SK-N-SH (cell line): ENCODE measurements around the gene PXDN.

Experiments
- ELF1 ChIP-seq: IDR thresholded peaks from 2 replicates; pipeline ENCODE4 v1.4.0; 2012
- EP300 ChIP-seq, 2 experiments: IDR thresholded peaks; 2 replicates each; pipeline versions ENCODE4 v1.4.0 to v1.6.1; 2012; ENCODE audit warnings: borderline replicate concordance in 1 of 2, low read depth in 1 of 2, low read length in 1 of 2
- EZH2phosphoT487 ChIP-seq: fragments of 200-600 bp; sonication (generic); IDR thresholded peaks from 2 replicates; pipeline ENCODE4 v1.6.1; 2017; ENCODE audit warnings: low read depth, mixed run types, mild to moderate bottlenecking, antibody characterized with exemption, moderate library complexity, borderline replicate concordance
- JUND ChIP-seq: IDR thresholded peaks from 2 replicates; pipeline ENCODE4 v1.4.0; 2012
- MXI1 ChIP-seq: IDR thresholded peaks from 2 replicates; pipeline ENCODE4 v1.6.1; 2012; ENCODE audit warnings: mild to moderate bottlenecking, low read depth, low read length, improper control_type of control experiment
- NFIC ChIP-seq: IDR thresholded peaks from 2 replicates; pipeline ENCODE4 v1.4.0; 2012; ENCODE audit warnings: borderline replicate concordance
- POLR2AphosphoS5 ChIP-seq: IDR thresholded peaks from 2 replicates; pipeline ENCODE4 v1.6.1; 2012; ENCODE audit warnings: low read depth, low read length
- RFX5 ChIP-seq: IDR thresholded peaks from 2 replicates; pipeline ENCODE4 v1.6.1; 2012; ENCODE audit warnings: mild to moderate bottlenecking, improper control_type of control experiment, low read length
- RXRA ChIP-seq: IDR thresholded peaks from 2 replicates; pipeline ENCODE4 v1.4.0; 2012; ENCODE audit warnings: low read depth, mild to moderate bottlenecking, borderline replicate concordance
- SMC3 ChIP-seq: IDR thresholded peaks from 2 replicates; pipeline ENCODE4 v1.6.1; 2012; ENCODE audit warnings: low read depth, low read length, improper control_type of control experiment
- TF ChIP-seq, protein P1 (sequence below): fragments of 200-600 bp; sonication (generic); IDR thresholded peaks from 2 replicates; pipeline ENCODE4 v1.6.1; 2017; ENCODE audit warnings: antibody characterized with exemption, mild to moderate bottlenecking, moderate library complexity
- TF ChIP-seq, protein P2 (sequence below): IDR thresholded peaks from 2 replicates; pipeline ENCODE4 v1.6.1; 2012; ENCODE audit warnings: mild to moderate bottlenecking, low read depth, low read length, moderate library complexity
- TF ChIP-seq, protein P3 (sequence below): fragments of 150-350 bp; IDR thresholded peaks from 2 replicates; pipeline ENCODE4 v1.6.1; 2017; ENCODE audit warnings: antibody characterized with exemption, low read length, low read depth, borderline replicate concordance

DNA sequence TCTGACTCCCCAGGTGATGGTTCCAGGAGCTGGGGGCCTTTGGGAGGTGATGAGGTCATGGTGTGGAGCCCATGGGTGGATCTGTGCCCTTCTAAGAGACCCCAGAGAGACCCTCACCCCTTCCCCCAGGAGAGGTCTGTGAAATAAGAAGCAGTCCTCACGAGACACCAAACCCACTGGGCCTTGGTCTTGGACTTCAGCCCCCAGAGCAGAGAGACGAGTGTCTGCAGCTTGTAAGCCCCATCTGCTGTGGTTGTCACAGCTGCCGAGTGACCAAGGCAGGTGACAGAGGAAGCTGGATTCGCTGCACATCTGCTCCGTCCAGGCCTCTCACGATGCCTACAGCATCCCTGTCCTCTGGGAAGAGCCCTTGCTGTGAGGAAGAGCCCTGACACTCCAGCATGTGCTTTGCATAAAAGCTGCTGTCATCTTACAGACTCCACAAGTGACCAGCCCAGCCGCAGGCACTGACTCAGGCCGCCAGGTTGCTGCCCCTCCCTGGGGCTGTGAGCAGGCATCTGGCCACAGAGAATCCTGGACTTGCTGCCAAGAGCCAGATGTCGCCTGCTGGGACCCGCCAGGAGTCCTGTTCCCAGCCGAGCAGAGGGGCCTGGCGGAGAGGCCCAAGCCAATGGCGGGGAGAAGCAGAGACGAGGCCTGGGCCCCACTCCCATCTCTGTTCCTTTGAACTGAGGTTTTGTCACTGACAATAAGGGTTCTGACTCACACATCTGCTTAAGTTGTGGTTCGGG, 150.8 kb downstream of the PXDN start:
- TF ChIP-seq POLR2AphosphoS5, result peak; percentile 75
- TF ChIP-seq, protein P1, sequence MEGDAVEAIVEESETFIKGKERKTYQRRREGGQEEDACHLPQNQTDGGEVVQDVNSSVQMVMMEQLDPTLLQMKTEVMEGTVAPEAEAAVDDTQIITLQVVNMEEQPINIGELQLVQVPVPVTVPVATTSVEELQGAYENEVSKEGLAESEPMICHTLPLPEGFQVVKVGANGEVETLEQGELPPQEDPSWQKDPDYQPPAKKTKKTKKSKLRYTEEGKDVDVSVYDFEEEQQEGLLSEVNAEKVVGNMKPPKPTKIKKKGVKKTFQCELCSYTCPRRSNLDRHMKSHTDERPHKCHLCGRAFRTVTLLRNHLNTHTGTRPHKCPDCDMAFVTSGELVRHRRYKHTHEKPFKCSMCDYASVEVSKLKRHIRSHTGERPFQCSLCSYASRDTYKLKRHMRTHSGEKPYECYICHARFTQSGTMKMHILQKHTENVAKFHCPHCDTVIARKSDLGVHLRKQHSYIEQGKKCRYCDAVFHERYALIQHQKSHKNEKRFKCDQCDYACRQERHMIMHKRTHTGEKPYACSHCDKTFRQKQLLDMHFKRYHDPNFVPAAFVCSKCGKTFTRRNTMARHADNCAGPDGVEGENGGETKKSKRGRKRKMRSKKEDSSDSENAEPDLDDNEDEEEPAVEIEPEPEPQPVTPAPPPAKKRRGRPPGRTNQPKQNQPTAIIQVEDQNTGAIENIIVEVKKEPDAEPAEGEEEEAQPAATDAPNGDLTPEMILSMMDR, result no peak
- TF ChIP-seq, protein P2, sequence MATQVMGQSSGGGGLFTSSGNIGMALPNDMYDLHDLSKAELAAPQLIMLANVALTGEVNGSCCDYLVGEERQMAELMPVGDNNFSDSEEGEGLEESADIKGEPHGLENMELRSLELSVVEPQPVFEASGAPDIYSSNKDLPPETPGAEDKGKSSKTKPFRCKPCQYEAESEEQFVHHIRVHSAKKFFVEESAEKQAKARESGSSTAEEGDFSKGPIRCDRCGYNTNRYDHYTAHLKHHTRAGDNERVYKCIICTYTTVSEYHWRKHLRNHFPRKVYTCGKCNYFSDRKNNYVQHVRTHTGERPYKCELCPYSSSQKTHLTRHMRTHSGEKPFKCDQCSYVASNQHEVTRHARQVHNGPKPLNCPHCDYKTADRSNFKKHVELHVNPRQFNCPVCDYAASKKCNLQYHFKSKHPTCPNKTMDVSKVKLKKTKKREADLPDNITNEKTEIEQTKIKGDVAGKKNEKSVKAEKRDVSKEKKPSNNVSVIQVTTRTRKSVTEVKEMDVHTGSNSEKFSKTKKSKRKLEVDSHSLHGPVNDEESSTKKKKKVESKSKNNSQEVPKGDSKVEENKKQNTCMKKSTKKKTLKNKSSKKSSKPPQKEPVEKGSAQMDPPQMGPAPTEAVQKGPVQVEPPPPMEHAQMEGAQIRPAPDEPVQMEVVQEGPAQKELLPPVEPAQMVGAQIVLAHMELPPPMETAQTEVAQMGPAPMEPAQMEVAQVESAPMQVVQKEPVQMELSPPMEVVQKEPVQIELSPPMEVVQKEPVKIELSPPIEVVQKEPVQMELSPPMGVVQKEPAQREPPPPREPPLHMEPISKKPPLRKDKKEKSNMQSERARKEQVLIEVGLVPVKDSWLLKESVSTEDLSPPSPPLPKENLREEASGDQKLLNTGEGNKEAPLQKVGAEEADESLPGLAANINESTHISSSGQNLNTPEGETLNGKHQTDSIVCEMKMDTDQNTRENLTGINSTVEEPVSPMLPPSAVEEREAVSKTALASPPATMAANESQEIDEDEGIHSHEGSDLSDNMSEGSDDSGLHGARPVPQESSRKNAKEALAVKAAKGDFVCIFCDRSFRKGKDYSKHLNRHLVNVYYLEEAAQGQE, result no peak
- TF ChIP-seq NFIC, result peak; percentile 95; the same call in 1 of the 2 replicates
- TF ChIP-seq RXRA, result no peak
- peak in 1 of 2 experiments; percentile 96; a peak in 3 of 4 replicates for TF ChIP-seq EP300 (IDR thresholded peaks at IDR 0.05; ENCODE audit: borderline replicate concordance in 1 of 2, low read depth in 1 of 2, low read length in 1 of 2)
- no peak for TF ChIP-seq JUND
- TF ChIP-seq EZH2phosphoT487, result no peak
- no peak for TF ChIP-seq RFX5
- TF ChIP-seq SMC3, result no peak
- TF ChIP-seq MXI1, result peak; percentile 100
- TF ChIP-seq, protein P3, sequence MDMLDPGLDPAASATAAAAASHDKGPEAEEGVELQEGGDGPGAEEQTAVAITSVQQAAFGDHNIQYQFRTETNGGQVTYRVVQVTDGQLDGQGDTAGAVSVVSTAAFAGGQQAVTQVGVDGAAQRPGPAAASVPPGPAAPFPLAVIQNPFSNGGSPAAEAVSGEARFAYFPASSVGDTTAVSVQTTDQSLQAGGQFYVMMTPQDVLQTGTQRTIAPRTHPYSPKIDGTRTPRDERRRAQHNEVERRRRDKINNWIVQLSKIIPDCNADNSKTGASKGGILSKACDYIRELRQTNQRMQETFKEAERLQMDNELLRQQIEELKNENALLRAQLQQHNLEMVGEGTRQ, result no peak
- no peak for TF ChIP-seq ELF1
